Renal cortical epithelial cell (primary cell): ENCODE data around the gene SRRM1. TPM values are rescaled to one million over a fixed set of nuclear protein-coding genes. Genes with fewer than 3 reads are reported as not detected.

Experiments
- DNase-seq: peaks from one replicate; pipeline ENCODE4 v3.0.0-alpha.2; 2011; ENCODE audit warnings: low read depth
- total RNA-seq: library from RNA; depleted of rRNA; stranded (reverse); fragments of >200 nt; gene quantifications from 2 replicates; pipeline ENCODE4 v1.2.3, GENCODE V29; 2014

SRRM1 gene
- 23.4 and 45.6 TPM in 2 replicates for total RNA-seq

GRCh38 chr1:24642481-24643362 is at the start of gene SRRM1:
Gene SRRM1 (plus strand): TSS chr1:24643302. CDS start chr1:24643327, 25 bp downstream.
- peak; percentile 99 for DNase-seq

- DNase-seq: peak; percentile 26
Measured at GRCh38 chr1:24594328-24594598, 48.8 kb upstream of the SRRM1 start.

- no peak for DNase-seq
Measured at GRCh38 chr1:24596401-24596880, 46.7 kb upstream of the SRRM1 start.

GRCh38 chr1:24599265-24599664 is 43.8 kb upstream of the SRRM1 start:
- DNase-seq: no peak

- DNase-seq: no peak
Measured at GRCh38 chr1:24600551-24600950, 42.6 kb upstream of the SRRM1 start.

GRCh38 chr1:24605534-24606295 is 37.4 kb upstream of the SRRM1 start:
- peak; percentile 29 for DNase-seq

GRCh38 chr1:24606296-24606605 is 36.9 kb upstream of the SRRM1 start:
- DNase-seq: no peak

- peak; percentile 47 for DNase-seq
Measured at GRCh38 chr1:24606621-24607020, 36.5 kb upstream of the SRRM1 start.

- no peak for DNase-seq
Measured at GRCh38 chr1:24609949-24610517, 33.1 kb upstream of the SRRM1 start.

- no peak for DNase-seq
Measured at GRCh38 chr1:24619376-24619775, 23.7 kb upstream of the SRRM1 start.

GRCh38 chr1:24620678-24621077 is 22.4 kb upstream of the SRRM1 start:
- DNase-seq: no peak

GRCh38 chr1:24621121-24621520 is 22.0 kb upstream of the SRRM1 start:
- DNase-seq: no peak

- no peak for DNase-seq
Measured at GRCh38 chr1:24622218-24622617, 20.9 kb upstream of the SRRM1 start.

GRCh38 chr1:24632832-24633175 is 10.3 kb upstream of the SRRM1 start:
- DNase-seq: no peak

GRCh38 chr1:24635195-24635843 is 7.8 kb upstream of the SRRM1 start:
- DNase-seq: peak; percentile 80

- no peak for DNase-seq
Measured at GRCh38 chr1:24636661-24637357, 6.3 kb upstream of the SRRM1 start.

GRCh38 chr1:24639094-24639493 is 4.0 kb upstream of the SRRM1 start:
- no peak for DNase-seq

- DNase-seq: no peak
Measured at GRCh38 chr1:24639881-24640280, 3.2 kb upstream of the SRRM1 start.

- DNase-seq: no peak
Measured at GRCh38 chr1:24640288-24640687, 2.8 kb upstream of the SRRM1 start.

- no peak for DNase-seq
Measured at GRCh38 chr1:24641646-24642151, 1.4 kb upstream of the SRRM1 start.

- DNase-seq: no peak
Measured at GRCh38 chr1:24643363-24644099, 429 bp downstream of the SRRM1 start.
